K562 (cell line): Measurements from ENCODE around the gene CCSAP. TPM values are rescaled to one million over a fixed set of nuclear protein-coding genes. Genes with fewer than 3 reads are reported as not detected.
A peak's percentile ranks its signal among the peaks of the same experiment; 100 is the strongest.
"Not testable (repeated sequence)": the region's sequence is repeated elsewhere in the genome, so short reads cannot be mapped to it uniquely, and the experiment has no call there.

Experiments
- ATAC-seq: fragments of 200-7000 bp; cut with Tn5 transposase; 3 replicates; pipeline ENCODE4 v1.9.1; 2020; ENCODE audit warnings: moderate library complexity
- BruUV-seq: library from RNA; stranded (reverse); fragments of 400-500 nt; replicated peaks from 2 replicates; lab custom pipeline; 2021; lab: Mats Ljungman, UMichigan
- CTCF ChIA-PET: fragments of 300-600 bp; formaldehyde crosslinking; extraction: SDS; loops from one replicate; lab custom pipeline; 2021; ENCODE audit warnings: low intra/inter-chr PET ratio; lab: Yijun Ruan, JAX
- POLR2A ChIA-PET: fragments of 300-600, 350-650 bp; sonication (Branson Sonifier 250); formaldehyde crosslinking; extraction: SDS; loops from one replicate; lab custom pipeline; 2021; ENCODE audit warnings: antibody characterized with exemption, inconsistent platforms; lab: Yijun Ruan, JAX
- DNase-seq, 4 experiments: peaks; one replicate each; pipeline versions ENCODE4 v3.0.0 to v3.0.0-alpha.2; 2011 to 2018; ENCODE audit warnings: low spot score in 3 of 4, mixed read lengths in 3 of 4; ENCODE audit errors: extremely low read depth in 1 of 4
- FAIRE-seq: peaks from 2 replicates; lab custom pipeline; 2011; peaks lifted over from hg19 to GRCh38; lab: Jason Lieb, UNC
- H2AFZ ChIP-seq: 2 replicates; pipeline ENCODE4 v1.6.0; 2011; ENCODE audit warnings: low read depth, low read length, control low read depth, inconsistent platforms
- H3K27ac ChIP-seq: fragments of 200-600 bp; 3 replicates; pipeline ENCODE4 v1.8.0; 2011; ENCODE audit warnings: low read depth, mild to moderate bottlenecking, control low read depth, inconsistent platforms, low read length, moderate library complexity, mixed read lengths; ENCODE audit errors: extremely low read depth
- H3K27me3 ChIP-seq, 2 experiments: fragments of 300-600 bp in 1 of 2; 2 replicates in 1 of 2; 3 replicates in 1 of 2; pipeline versions ENCODE4 v1.6.0 to v1.8.0; 2011; ENCODE audit warnings: inconsistent platforms in 2 of 2, low read length in 2 of 2, mild to moderate bottlenecking in 1 of 2, mixed read lengths in 1 of 2, moderate library complexity in 1 of 2; ENCODE audit not compliant: control insufficient read depth in 2 of 2, insufficient read depth in 2 of 2
- H3K36me3 ChIP-seq: fragments of 300-600 bp; 3 replicates; pipeline ENCODE4 v1.8.0; 2011; ENCODE audit warnings: mild to moderate bottlenecking, low read length, inconsistent platforms; ENCODE audit not compliant: control insufficient read depth, insufficient read depth
- H3K4me1 ChIP-seq, 2 experiments: fragments of 200-600 bp in 1 of 2; replicated peaks in 1 of 2; 2 replicates in 1 of 2; 3 replicates in 1 of 2; pipeline versions ENCODE4 v1.5.1 to v1.8.0; 2011; ENCODE audit warnings: inconsistent platforms in 2 of 2, low read length in 2 of 2, mild to moderate bottlenecking in 1 of 2, mixed read lengths in 1 of 2, moderate library complexity in 1 of 2; ENCODE audit not compliant: control insufficient read depth in 2 of 2, insufficient read depth in 2 of 2
- H3K4me2 ChIP-seq: 2 replicates; pipeline ENCODE4 v1.6.1; 2011; ENCODE audit warnings: low read length, control low read depth, inconsistent platforms, mixed read lengths; ENCODE audit not compliant: insufficient read depth
- H3K4me3 ChIP-seq: fragments of 200-600 bp; sonication (generic), shearing (Covaris generic); 2 replicates; pipeline ENCODE4 v1.5.1; 2016; ENCODE audit warnings: control low read depth, inconsistent platforms
- H3K79me2 ChIP-seq: fragments of 200-600 bp; 3 replicates; pipeline ENCODE4 v1.8.0; 2011; ENCODE audit warnings: low read length, inconsistent platforms; ENCODE audit not compliant: control insufficient read depth, insufficient read depth
- H3K9ac ChIP-seq, 2 experiments: 2 replicates each; pipeline versions ENCODE4 v1.6.0 to v1.6.1; 2011; ENCODE audit warnings: low read depth in 2 of 2, low read length in 2 of 2, control low read depth in 1 of 2, inconsistent platforms in 1 of 2, mild to moderate bottlenecking in 1 of 2, mixed read lengths in 1 of 2; ENCODE audit not compliant: insufficient read depth in 1 of 2
- H3K9me1 ChIP-seq: one replicate; pipeline ENCODE4 v1.6.0; 2011; ENCODE audit warnings: inconsistent platforms, mild to moderate bottlenecking, low read length, moderate library complexity; ENCODE audit not compliant: control insufficient read depth, insufficient read depth
- H3K9me3 ChIP-seq: replicated peaks from 2 replicates; pipeline ENCODE4 v1.5.1; 2011; ENCODE audit warnings: low read depth, low read length, inconsistent platforms; ENCODE audit not compliant: control insufficient read depth, insufficient read depth
- H4K20me1 ChIP-seq: replicated peaks from 2 replicates; pipeline ENCODE4 v1.6.1; 2011; ENCODE audit warnings: low read length, inconsistent platforms, mixed read lengths; ENCODE audit not compliant: control insufficient read depth, insufficient read depth
- C11orf30 ChIP-seq: fragments of 450-650 bp; IDR thresholded peaks from 2 replicates; pipeline ENCODE4 v1.6.1; 2016; ENCODE audit warnings: low read depth, mild to moderate bottlenecking
- EZH2 ChIP-seq: IDR thresholded peaks from 2 replicates; pipeline ENCODE4 v1.6.1; 2012; ENCODE audit warnings: low read depth, mild to moderate bottlenecking, inconsistent platforms, low read length, borderline replicate concordance
- MYBL2 ChIP-seq, 2 experiments: fragments of 450-650 bp in 1 of 2; sonication (generic) in 1 of 2; formaldehyde crosslinking in 1 of 2; IDR thresholded peaks; 2 replicates each; pipeline versions ENCODE4 v1.6.1 to v1.8.1; 2017 to 2022; ENCODE audit warnings: borderline replicate concordance in 1 of 2, inconsistent platforms in 1 of 2, low read depth in 1 of 2, mild to moderate bottlenecking in 1 of 2, missing genetic modification reagents in 1 of 2, moderate library complexity in 1 of 2
- PML ChIP-seq: IDR thresholded peaks from 2 replicates; pipeline ENCODE4 v1.6.1; 2012; ENCODE audit warnings: low read length, inconsistent platforms
- ZNF121 ChIP-seq: sonication (generic); formaldehyde crosslinking; conservative IDR thresholded peaks from 2 replicates; pipeline ENCODE4 v1.8.0; 2022; ENCODE audit warnings: missing genetic modification reagents
- ZNF316 ChIP-seq: fragments of 450-650 bp; IDR thresholded peaks from 2 replicates; pipeline ENCODE4 v1.6.1; 2016
- WGBS: fragments of 100-300 bp; shearing (Covaris generic); methylation state at CpG from one replicate; pipeline ENCODE4 v1.1.6; 2016; ENCODE audit warnings: low coverage, mixed read lengths; ENCODE audit not compliant: insufficient coverage; ENCODE audit errors: missing lambda C conversion rate; 5-methylcytosine and 5-hydroxymethylcytosine counted together
- in situ Hi-C: fragments of 300-500 bp; cut with MboI; formaldehyde crosslinking; loops from 4 replicates; pipeline ENCODE4 v1.15.0; 2018; ENCODE audit warnings: inconsistent platforms, mixed read lengths
- intact Hi-C: fragments of 100-400 bp; cut with micrococcal nuclease; formaldehyde crosslinking; loops from 2 replicates; pipeline ENCODE4 v1.14.2; 2022
- polyA plus RNA-seq, 8 experiments: library from polyadenylated mRNA; depleted of rRNA in 4 of 8; stranded (reverse) in 5 of 8; unstranded in 3 of 8; fragments of >200 nt; fragmentation: Nextera tagmentation in 2 of 8; fragmentation: Illumina TruSeq in 1 of 8; extraction: Ambion mirVana in 2 of 8; extraction: Trizol in 1 of 8; gene quantifications; 2 replicates each; pipeline versions ENCODE4 v1.2.1 to v1.2.3, GENCODE V29; 2011 to 2014; ENCODE audit warnings: inconsistent platforms in 1 of 8, missing spikeins in 1 of 8
- total RNA-seq, 7 experiments: library from RNA; depleted of rRNA in 6 of 7; stranded (reverse); fragments of >200 nt in 6 of 7; fragmentation: Illumina TruSeq in 2 of 7; extraction: Trizol in 2 of 7; gene quantifications; 2 replicates each; pipeline versions ENCODE4 v1.2.1 to v1.2.3, GENCODE V29; 2011 to 2021; ENCODE audit warnings: low replicate concordance in 1 of 7
- TF ChIP-seq, protein P1 (sequence below), 3 experiments: IDR thresholded peaks in 2 of 3; conservative IDR thresholded peaks in 1 of 3; 2 replicates each; pipeline ENCODE4 v1.5.1; 2011 to 2012; ENCODE audit warnings: low read length in 3 of 3, mild to moderate bottlenecking in 3 of 3, control low read depth in 2 of 3, improper control_type of control experiment in 1 of 3, inconsistent platforms in 1 of 3, low read depth in 1 of 3, mixed read lengths in 1 of 3, moderate library complexity in 1 of 3; ENCODE audit not compliant: insufficient read depth in 2 of 3
- TF ChIP-seq, protein P2 (sequence below): fragments of 450-650 bp; IDR thresholded peaks from 2 replicates; pipeline ENCODE4 v1.6.1; 2016; ENCODE audit warnings: missing biosample characterization, missing genetic modification characterization

CCSAP gene
- total and polyA plus RNA-seq, 9 of the 15 experiments (the other 6 are each of a cell fraction or from before 2014, with no cell fraction given) = 3.6 to 15.9 (median 9.5) TPM

DNA sequence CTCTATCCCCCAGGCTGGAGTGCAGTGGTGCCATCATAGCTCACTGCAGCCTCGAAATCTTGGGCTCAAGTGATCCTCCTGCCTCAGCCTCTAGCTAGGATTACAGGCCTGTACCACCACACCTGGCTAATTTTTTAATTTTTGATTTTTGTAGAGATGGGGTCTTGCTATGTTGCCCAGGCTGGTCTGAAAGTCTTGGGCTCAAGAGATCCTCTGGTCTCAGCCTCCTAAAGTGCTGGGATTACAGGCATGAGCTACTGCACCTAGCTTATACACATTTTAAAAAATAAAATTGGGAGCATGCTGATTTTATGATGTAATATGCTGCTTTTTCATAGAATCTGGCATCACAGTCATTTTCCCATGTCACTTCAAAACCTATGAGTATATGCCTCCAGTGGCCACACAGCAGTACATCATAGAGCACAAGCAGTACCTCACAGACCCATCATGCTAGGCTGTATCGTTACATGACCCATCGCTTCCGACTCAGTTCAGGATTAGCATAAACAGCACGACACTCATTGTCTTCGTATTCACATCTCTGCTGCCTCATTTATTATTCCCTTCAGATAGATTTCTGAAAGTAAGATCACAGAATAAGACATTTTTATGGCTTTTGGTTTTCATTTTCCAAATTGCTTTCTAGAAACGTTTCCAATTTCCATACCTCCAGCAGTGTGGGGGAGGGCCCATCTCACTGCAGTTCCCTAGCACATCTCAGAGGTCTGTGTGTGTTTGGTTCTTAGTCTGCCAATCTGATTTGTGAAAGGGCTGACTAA lies 35.9 kb upstream of the CCSAP start:
- no peak for FAIRE-seq
- Histone ChIP-seq H3K27ac (no peak overlapping the region), H4K20me1 (0 out of 2 replicates have a peak, but pooled peaks cover 2% of the 10 kb centered on the region), H3K9ac (no peak overlapping the region), H3K4me3 (no peak overlapping the region), H3K4me1 (peaks cover 0 to 3% of the 10 kb centered on the region in 2 experiments; a peak in 1 of 5 replicates), H3K36me3 (no peaks in the 10 kb centered on the region), H3K79me2 (no peaks in the 10 kb centered on the region), H3K9me1 (no peaks in the 10 kb centered on the region), H3K9me3 (no peaks in the 10 kb centered on the region), H2AFZ (no peak overlapping the region), H3K4me2 (no peak overlapping the region), H3K27me3 (peaks cover 62 to 75% of the 10 kb centered on the region in 2 experiments)
- intact Hi-C loops = no loop called here
- in situ Hi-C loops = no loop called here
- CTCF ChIA-PET = no interaction called here
- DNase-seq = peak in 3 of 4 experiments; percentile 18 to 51 (median 43)
- TF ChIP-seq PML = no peak
- 0 out of 2 replicates have a peak, but pooled peaks have one; percentile 51 for TF ChIP-seq EZH2
- TF ChIP-seq, protein P1, sequence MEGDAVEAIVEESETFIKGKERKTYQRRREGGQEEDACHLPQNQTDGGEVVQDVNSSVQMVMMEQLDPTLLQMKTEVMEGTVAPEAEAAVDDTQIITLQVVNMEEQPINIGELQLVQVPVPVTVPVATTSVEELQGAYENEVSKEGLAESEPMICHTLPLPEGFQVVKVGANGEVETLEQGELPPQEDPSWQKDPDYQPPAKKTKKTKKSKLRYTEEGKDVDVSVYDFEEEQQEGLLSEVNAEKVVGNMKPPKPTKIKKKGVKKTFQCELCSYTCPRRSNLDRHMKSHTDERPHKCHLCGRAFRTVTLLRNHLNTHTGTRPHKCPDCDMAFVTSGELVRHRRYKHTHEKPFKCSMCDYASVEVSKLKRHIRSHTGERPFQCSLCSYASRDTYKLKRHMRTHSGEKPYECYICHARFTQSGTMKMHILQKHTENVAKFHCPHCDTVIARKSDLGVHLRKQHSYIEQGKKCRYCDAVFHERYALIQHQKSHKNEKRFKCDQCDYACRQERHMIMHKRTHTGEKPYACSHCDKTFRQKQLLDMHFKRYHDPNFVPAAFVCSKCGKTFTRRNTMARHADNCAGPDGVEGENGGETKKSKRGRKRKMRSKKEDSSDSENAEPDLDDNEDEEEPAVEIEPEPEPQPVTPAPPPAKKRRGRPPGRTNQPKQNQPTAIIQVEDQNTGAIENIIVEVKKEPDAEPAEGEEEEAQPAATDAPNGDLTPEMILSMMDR (IDR thresholded peaks at IDR 0.05 in 2 of 3, conservative IDR thresholded peaks at IDR 0.05 in 1 of 3; ENCODE audit: insufficient read depth in 2 of 3, low read depth in 1 of 3, low read length in 3 of 3) = peak in 1 of 3 experiments; percentile 13; a peak in 1 of 6 replicates
- TF ChIP-seq ZNF316 = peak; percentile 9; the same call in 1 of the 2 replicates
- TF ChIP-seq MYBL2 (IDR thresholded peaks at IDR 0.05; ENCODE audit: low read depth) = no peak
- TF ChIP-seq MYBL2 (CRISPR knock-in tag; IDR thresholded peaks at IDR 0.05; ENCODE audit: borderline replicate concordance) = no peak
- TF ChIP-seq C11orf30 = 0 out of 2 replicates have a peak, but pooled peaks have one; percentile 12
- TF ChIP-seq, protein P2, sequence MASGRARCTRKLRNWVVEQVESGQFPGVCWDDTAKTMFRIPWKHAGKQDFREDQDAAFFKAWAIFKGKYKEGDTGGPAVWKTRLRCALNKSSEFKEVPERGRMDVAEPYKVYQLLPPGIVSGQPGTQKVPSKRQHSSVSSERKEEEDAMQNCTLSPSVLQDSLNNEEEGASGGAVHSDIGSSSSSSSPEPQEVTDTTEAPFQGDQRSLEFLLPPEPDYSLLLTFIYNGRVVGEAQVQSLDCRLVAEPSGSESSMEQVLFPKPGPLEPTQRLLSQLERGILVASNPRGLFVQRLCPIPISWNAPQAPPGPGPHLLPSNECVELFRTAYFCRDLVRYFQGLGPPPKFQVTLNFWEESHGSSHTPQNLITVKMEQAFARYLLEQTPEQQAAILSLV (tag) = 0 out of 2 replicates have a peak, but pooled peaks have one; percentile 25
- peak; percentile 86 for TF ChIP-seq ZNF121 (CRISPR knock-in tag)
- 14% methylated on average over 7 of the region's 7 CpGs for WGBS
- peak; percentile 73 for ATAC-seq
- BruUV-seq = no TSS peak
- POLR2A ChIA-PET = interaction anchor here (0.6 to 1.1 kb wide), 3 partner anchors 8 to 48 kb away, joined by 3 to 4 read pairs (median 3); no protein-coding TSS in a partner anchor

DNA sequence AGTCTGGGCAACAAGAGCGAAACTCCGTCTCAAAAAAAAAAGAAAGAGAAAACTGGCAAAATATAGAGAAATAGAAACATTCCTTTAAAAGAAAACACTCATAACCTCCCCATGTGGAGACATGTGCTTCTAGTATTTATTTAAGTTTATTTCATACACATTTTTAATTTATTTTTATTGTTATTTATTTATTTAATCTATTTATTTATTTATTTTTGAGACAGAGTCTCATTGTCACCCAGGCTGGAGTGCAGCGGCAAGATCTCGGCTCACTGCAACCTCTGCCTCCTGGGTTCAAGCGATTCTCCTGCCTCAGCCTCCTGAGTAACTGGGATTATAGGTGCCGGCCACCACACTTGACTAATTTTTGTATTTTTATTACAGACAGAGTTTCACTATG lies 35.2 kb upstream of the CCSAP start:
- POLR2A ChIA-PET = interaction anchor here (1.1 kb wide), 1 partner anchor 8 kb away, joined by 4 read pairs; no protein-coding TSS in a partner anchor
- BruUV-seq, intact Hi-C loops, H3K27ac ChIP-seq, H2AFZ ChIP-seq, H3K36me3 ChIP-seq, CTCF ChIA-PET, FAIRE-seq, H3K4me3 ChIP-seq, H4K20me1 ChIP-seq, H3K9me1 ChIP-seq, H3K9ac ChIP-seq, DNase-seq, H3K9me3 ChIP-seq, in situ Hi-C loops, H3K4me2 ChIP-seq, H3K79me2 ChIP-seq, H3K4me1 ChIP-seq, ATAC-seq: not testable (repeated sequence)
- WGBS = 15% methylated on average over 6 of the region's 6 CpGs
- peaks cover 63 to 80% of the 10 kb centered on the region in 2 experiments for H3K27me3 ChIP-seq
